NCI-H2107 treated with DMSO at 0.1 percent for 48 hours (cell line): ENCODE data around the gene MAST4.

ENCODE experiments used
- DNase-seq: peaks from one replicate; lab custom pipeline; 2025; ENCODE audit not compliant: unreplicated experiment; lab: John Stamatoyannopoulos, UW

The MAST4 gene

GRCh38 chr5:66896171-66896570 lies 300.0 kb downstream of the MAST4 start:
- DNase-seq, result no peak

GRCh38 chr5:66897356-66897755 lies 301.2 kb downstream of the MAST4 start:
- DNase-seq, result no peak

- DNase-seq, result no peak
These were observed 302.2 kb downstream of the MAST4 start for GRCh38 chr5:66898241-66898995.

- DNase-seq, result no peak
These were observed 307.0 kb downstream of the MAST4 start for GRCh38 chr5:66903218-66903617.

GRCh38 chr5:66903709-66904108 lies 307.5 kb downstream of the MAST4 start:
- DNase-seq, result no peak

- peak; percentile 43 for DNase-seq
These were observed 308.0 kb downstream of the MAST4 start for GRCh38 chr5:66904189-66904588.

- DNase-seq, result no peak
These were observed 309.8 kb downstream of the MAST4 start for GRCh38 chr5:66906021-66906420.

GRCh38 chr5:66908230-66908629 lies 312.0 kb downstream of the MAST4 start:
- no peak for DNase-seq

- no peak for DNase-seq
These were observed 313.2 kb downstream of the MAST4 start for GRCh38 chr5:66909364-66909763.

GRCh38 chr5:66912787-66913186 lies 316.6 kb downstream of the MAST4 start:
- DNase-seq, result no peak

- no peak for DNase-seq
These were observed 319.3 kb downstream of the MAST4 start for GRCh38 chr5:66915531-66915930.

- no peak for DNase-seq
These were observed 326.7 kb downstream of the MAST4 start for GRCh38 chr5:66922881-66923280.

GRCh38 chr5:66923457-66923856 lies 327.3 kb downstream of the MAST4 start:
- no peak for DNase-seq

GRCh38 chr5:66923922-66924321 lies 327.7 kb downstream of the MAST4 start:
- no peak for DNase-seq

GRCh38 chr5:66927140-66927539 lies 330.9 kb downstream of the MAST4 start:
- DNase-seq, result no peak

- no peak for DNase-seq
These were observed 333.1 kb downstream of the MAST4 start for GRCh38 chr5:66929281-66929680.

- DNase-seq, result no peak
These were observed 333.8 kb downstream of the MAST4 start for GRCh38 chr5:66929995-66930394.

GRCh38 chr5:66931651-66932050 lies 335.5 kb downstream of the MAST4 start:
- no peak for DNase-seq

GRCh38 chr5:66932457-66932856 lies 336.3 kb downstream of the MAST4 start:
- DNase-seq, result no peak

GRCh38 chr5:66933066-66933465 lies 336.9 kb downstream of the MAST4 start:
- no peak for DNase-seq

GRCh38 chr5:66939094-66939493 lies 342.9 kb downstream of the MAST4 start:
- no peak for DNase-seq

- no peak for DNase-seq
These were observed 349.5 kb downstream of the MAST4 start for GRCh38 chr5:66945389-66946349.
